Fibroblast of lung (primary cell): Measurements from ENCODE around the gene ATP5PF.

Source experiments
- CTCF ChIP-seq, 2 donors: IDR thresholded peaks in 1 of 2; conservative IDR thresholded peaks in 1 of 2; 1 replicate in 1 of 2; 2 replicates in 1 of 2; pipeline ENCODE4 v1.5.1; 2011 to 2012; ENCODE audit warnings: low read length in 2 of 2, control low read depth in 1 of 2, inconsistent platforms in 1 of 2, low read depth in 1 of 2, mild to moderate bottlenecking in 1 of 2
- EZH2 ChIP-seq: IDR thresholded peaks from 2 replicates; pipeline ENCODE4 v1.5.1; 2012; ENCODE audit warnings: low read length, control low read depth, mild to moderate bottlenecking; ENCODE audit errors: missing control alignments

GRCh38 chr21:25709684-25710265, 24.9 kb downstream of the ATP5PF start:
- TF ChIP-seq CTCF (conservative IDR thresholded peaks at IDR 0.05 in 1 of 2, IDR thresholded peaks at IDR 0.05 in 1 of 2; ENCODE audit: low read depth in 1 of 2, low read length in 2 of 2) (no peak), EZH2 (no peak)
